HepG2 (cell line): Measurements from ENCODE around the gene NES. TPM values are rescaled to one million over a fixed set of nuclear protein-coding genes. Genes with fewer than 3 reads are reported as not detected.
"Not testable (repeated sequence)": the region's sequence is repeated elsewhere in the genome, so short reads cannot be mapped to it uniquely, and the experiment has no call there.

Source experiments
- ATAC-seq: fragments of 200-7000 bp; cut with Tn5 transposase; 3 replicates; pipeline ENCODE4 v1.9.1; 2020; ENCODE audit warnings: mild to moderate bottlenecking, moderate library complexity
- BruUV-seq: library from RNA; stranded (reverse); fragments of 400-500 nt; replicated peaks from 2 replicates; lab custom pipeline; 2021; lab: Mats Ljungman, UMichigan
- CTCF ChIA-PET: fragments of 300-600 bp; formaldehyde crosslinking; extraction: SDS; loops from one replicate; lab custom pipeline; 2021; ENCODE audit warnings: low total read pairs, inconsistent platforms, low intra/inter-chr PET ratio; lab: Yijun Ruan, JAX
- POLR2A ChIA-PET: fragments of 350-600 bp; sonication (Branson Sonifier 250); formaldehyde crosslinking; loops from one replicate; lab custom pipeline; 2020; ENCODE audit warnings: antibody characterized with exemption, inconsistent platforms; lab: Yijun Ruan, JAX
- DNase-seq: peaks from one replicate; pipeline ENCODE4 v3.0.0-alpha.2; 2015; ENCODE audit warnings: low spot score
- FAIRE-seq: peaks from 3 replicates; lab custom pipeline; 2011; peaks lifted over from hg19 to GRCh38; lab: Jason Lieb, UNC
- H2AFZ ChIP-seq: one replicate; pipeline ENCODE4 v1.6.1; 2011; ENCODE audit warnings: low read length, inconsistent platforms
- H3K27ac ChIP-seq: fragments of 300-600 bp; 3 replicates; pipeline ENCODE4 v1.8.0; 2011; ENCODE audit warnings: mixed run types, mild to moderate bottlenecking, mixed read lengths, low read length, inconsistent platforms; ENCODE audit not compliant: insufficient read depth; ENCODE audit errors: extremely low read length
- H3K27me3 ChIP-seq, 2 experiments: fragments of 200-600 bp in 1 of 2; 2 replicates in 1 of 2; 3 replicates in 1 of 2; pipeline versions ENCODE4 v1.6.0 to v1.8.0; 2011; ENCODE audit warnings: low read length in 2 of 2, mild to moderate bottlenecking in 2 of 2, moderate library complexity in 2 of 2, inconsistent platforms in 1 of 2; ENCODE audit not compliant: insufficient read depth in 2 of 2, control insufficient read depth in 1 of 2
- H3K36me3 ChIP-seq, 2 experiments: fragments of 200-600 bp in 1 of 2; replicated peaks in 1 of 2; 2 replicates in 1 of 2; 3 replicates in 1 of 2; pipeline versions ENCODE4 v1.5.1 to v1.8.0; 2011; ENCODE audit warnings: low read length in 2 of 2, inconsistent platforms in 1 of 2; ENCODE audit not compliant: insufficient read depth in 2 of 2, control insufficient read depth in 1 of 2
- H3K4me1 ChIP-seq: 2 replicates; pipeline ENCODE4 v1.5.1; 2012; ENCODE audit warnings: low read length, inconsistent platforms; ENCODE audit not compliant: insufficient read depth
- H3K4me2 ChIP-seq: 2 replicates; pipeline ENCODE4 v1.6.0; 2011; ENCODE audit warnings: low read depth, low read length, inconsistent platforms
- H3K4me3 ChIP-seq, 3 experiments: fragments of 200-600 bp in 1 of 3; sonication (generic), shearing (Covaris generic) in 1 of 3; replicated peaks in 1 of 3; 2 replicates each; pipeline ENCODE4 v1.5.1; 2011 to 2016; ENCODE audit warnings: low read length in 3 of 3, inconsistent platforms in 2 of 3, low read depth in 2 of 3, mild to moderate bottlenecking in 2 of 3, control low read depth in 1 of 3, mixed read lengths in 1 of 3; ENCODE audit not compliant: insufficient read depth in 1 of 3
- H3K79me2 ChIP-seq: one replicate; pipeline ENCODE4 v1.6.1; 2011; ENCODE audit warnings: low read length, inconsistent platforms; ENCODE audit not compliant: insufficient read depth
- H3K9ac ChIP-seq: 2 replicates; pipeline ENCODE4 v1.6.0; 2011; ENCODE audit warnings: mild to moderate bottlenecking, low read depth, low read length, inconsistent platforms; ENCODE audit not compliant: insufficient read depth
- H3K9me3 ChIP-seq: 2 replicates; pipeline ENCODE4 v1.5.1; 2012; ENCODE audit warnings: mild to moderate bottlenecking, low read length
- H4K20me1 ChIP-seq: 2 replicates; pipeline ENCODE4 v1.6.0; 2011; ENCODE audit warnings: inconsistent platforms, mild to moderate bottlenecking, low read length, moderate library complexity; ENCODE audit not compliant: insufficient read depth
- ZBTB8A ChIP-seq: sonication (generic); formaldehyde crosslinking; IDR thresholded peaks from 2 replicates; pipeline ENCODE4 v1.4.0; 2020; ENCODE audit warnings: mild to moderate bottlenecking, low read depth, missing genetic modification reagents, borderline replicate concordance
- ZNF770 ChIP-seq: sonication (generic); formaldehyde crosslinking; IDR thresholded peaks from 2 replicates; pipeline ENCODE4 v1.5.0; 2020; ENCODE audit warnings: mild to moderate bottlenecking, missing genetic modification reagents
- WGBS: methylation state at CpG from one replicate; pipeline ENCODE4 v1.1.6; 2017; ENCODE audit warnings: low lambda C conversion rate; 5-methylcytosine and 5-hydroxymethylcytosine counted together
- in situ Hi-C: cut with HindIII; loops from 2 replicates; pipeline ENCODE4 v1.10.0; 2017; ENCODE audit warnings: low pct_unique_long_range_greater_than_20kb; ENCODE audit not compliant: extremely low pct_ligation_motif_present
- intact Hi-C: fragments of 100-400 bp; cut with micrococcal nuclease; formaldehyde crosslinking; loops from one replicate; pipeline ENCODE4 v1.10.0; 2022; ENCODE audit not compliant: unreplicated experiment
- polyA plus RNA-seq, 8 experiments: library from polyadenylated mRNA; depleted of rRNA in 3 of 8; stranded (reverse) in 7 of 8; unstranded in 1 of 8; fragments of >200 nt; fragmentation: Illumina TruSeq in 4 of 8; extraction: Trizol in 4 of 8; gene quantifications; 2 replicates each; pipeline versions ENCODE4 v1.2.1 to v1.2.3, GENCODE V29; 2011 to 2016; ENCODE audit warnings: low read depth in 4 of 8, missing spikeins in 1 of 8, mixed read lengths in 1 of 8; ENCODE audit not compliant: insufficient read depth in 1 of 8
- total RNA-seq, 5 experiments: library from RNA; depleted of rRNA; stranded (reverse); fragments of >200 nt; fragmentation: Illumina TruSeq; extraction: Trizol; gene quantifications; 2 replicates each; pipeline ENCODE4 v1.2.3, GENCODE V29; 2016; ENCODE audit warnings: low read depth in 1 of 5

The NES gene
- total and polyA plus RNA-seq, 2 of the 13 experiments (the other 11 are each of a cell fraction or from before 2014, with no cell fraction given) = 1.7 to 16.6 TPM

- peaks cover 5 to 42% of the 10 kb centered on the region in 2 experiments for H3K27me3 ChIP-seq
- H3K4me1 ChIP-seq, DNase-seq, H3K4me3 ChIP-seq, BruUV-seq, POLR2A ChIA-PET, H3K79me2 ChIP-seq, FAIRE-seq, H3K4me2 ChIP-seq, ATAC-seq, H3K9me3 ChIP-seq, in situ Hi-C loops, H3K36me3 ChIP-seq, intact Hi-C loops, H4K20me1 ChIP-seq, H3K27ac ChIP-seq, CTCF ChIA-PET, H3K9ac ChIP-seq, H2AFZ ChIP-seq: not testable (repeated sequence)
- TF ChIP-seq ZNF770 (CRISPR knock-in tag) = 0 out of 2 replicates have a peak, but pooled peaks have one; percentile 21
- WGBS = 13% methylated on average over 9 of the region's 9 CpGs
Observed at GRCh38 chr1:156631152-156631551, 46.1 kb downstream of the NES start.

- BruUV-seq = no TSS peak
Observed at GRCh38 chr1:156629823-156630449, 47.3 kb downstream of the NES start.

More at GRCh38 chr1:156629823-156630449, 47.3 kb downstream of the NES start:
- no peak overlapping the region for H3K9ac ChIP-seq
- H3K4me1 ChIP-seq = peaks cover 14% of the 10 kb centered on the region
- H3K4me2 ChIP-seq = no peak overlapping the region
- ChIA-PET CTCF (no interaction called here), POLR2A (no interaction called here)
- peaks cover 3 to 44% of the 10 kb centered on the region in 2 experiments for H3K27me3 ChIP-seq
- no peak overlapping the region for H2AFZ ChIP-seq
- in situ Hi-C loops = no loop called here
- 37% methylated on average over 8 of the region's 8 CpGs for WGBS
- no peaks in the 10 kb centered on the region for H3K36me3 ChIP-seq
- no peak overlapping the region for H3K27ac ChIP-seq
- H3K4me3 ChIP-seq = no peak overlapping the region
- H3K9me3 ChIP-seq = no peaks in the 10 kb centered on the region
- TF ChIP-seq ZBTB8A (CRISPR knock-in tag) = no peak
- DNase-seq (no peak), ATAC-seq (no peak), FAIRE-seq (no peak)
- no peaks in the 10 kb centered on the region for H4K20me1 ChIP-seq
- H3K79me2 ChIP-seq = no peaks in the 10 kb centered on the region
- intact Hi-C loops = no loop called here
